ENCODE results near the gene GSK3A.
A peak's percentile ranks its signal among the peaks of the same experiment; 100 is the strongest.

The GSK3A gene

DNA sequence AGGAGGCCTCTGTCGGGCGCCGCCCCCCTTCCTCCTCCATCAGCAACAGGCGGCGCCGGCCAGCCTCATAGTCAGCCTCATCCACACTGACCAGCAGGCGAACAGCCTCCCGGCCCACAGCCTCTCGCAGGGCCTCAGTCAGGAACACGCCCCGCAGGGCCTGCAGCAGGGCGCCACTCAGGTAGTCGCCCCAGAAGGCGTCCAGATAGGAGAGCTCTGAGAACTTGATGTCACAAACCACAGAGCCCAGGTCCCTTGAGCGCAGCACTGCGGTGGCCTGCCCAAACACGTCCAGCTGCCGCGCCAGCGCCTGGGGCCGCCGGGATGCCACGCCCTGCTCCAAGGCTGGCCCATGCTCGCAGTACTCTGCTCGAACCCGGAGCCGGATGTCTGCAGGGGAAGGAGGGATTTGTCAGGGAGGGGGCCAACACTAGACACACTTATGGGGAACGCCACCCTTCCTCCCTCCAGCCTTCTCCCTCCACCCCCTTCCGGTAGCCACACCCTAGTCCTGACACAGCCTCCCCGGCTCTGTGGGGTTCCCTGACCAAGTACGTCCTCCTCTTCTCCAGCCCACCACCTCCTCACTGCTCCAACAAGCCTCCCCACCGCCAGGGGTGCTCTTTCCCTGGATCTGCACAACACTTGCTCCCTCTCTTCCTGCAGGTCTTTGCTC, 42.8 kb downstream of the GSK3A start (continued):
- TF ChIP-seq ZNF133 (tag by site-specific recombination; IDR thresholded peaks at IDR 0.05), result no peak
- TF ChIP-seq ZNF174 (tag by site-specific recombination; IDR thresholded peaks at IDR 0.05), result no peak
- no peak for TF ChIP-seq ZNF146 (tag by site-specific recombination; IDR thresholded peaks at IDR 0.05)
- no peak for TF ChIP-seq ZNF423 (tag by site-specific recombination; IDR thresholded peaks at IDR 0.05)
- TF ChIP-seq, protein P1, sequence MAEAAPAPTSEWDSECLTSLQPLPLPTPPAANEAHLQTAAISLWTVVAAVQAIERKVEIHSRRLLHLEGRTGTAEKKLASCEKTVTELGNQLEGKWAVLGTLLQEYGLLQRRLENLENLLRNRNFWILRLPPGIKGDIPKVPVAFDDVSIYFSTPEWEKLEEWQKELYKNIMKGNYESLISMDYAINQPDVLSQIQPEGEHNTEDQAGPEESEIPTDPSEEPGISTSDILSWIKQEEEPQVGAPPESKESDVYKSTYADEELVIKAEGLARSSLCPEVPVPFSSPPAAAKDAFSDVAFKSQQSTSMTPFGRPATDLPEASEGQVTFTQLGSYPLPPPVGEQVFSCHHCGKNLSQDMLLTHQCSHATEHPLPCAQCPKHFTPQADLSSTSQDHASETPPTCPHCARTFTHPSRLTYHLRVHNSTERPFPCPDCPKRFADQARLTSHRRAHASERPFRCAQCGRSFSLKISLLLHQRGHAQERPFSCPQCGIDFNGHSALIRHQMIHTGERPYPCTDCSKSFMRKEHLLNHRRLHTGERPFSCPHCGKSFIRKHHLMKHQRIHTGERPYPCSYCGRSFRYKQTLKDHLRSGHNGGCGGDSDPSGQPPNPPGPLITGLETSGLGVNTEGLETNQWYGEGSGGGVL (tag by site-specific recombination; IDR thresholded peaks at IDR 0.05), result no peak
- TF ChIP-seq ZSCAN23 (tag by site-specific recombination; IDR thresholded peaks at IDR 0.05), result no peak
- TF ChIP-seq ZNF514 (tag by site-specific recombination; IDR thresholded peaks at IDR 0.05), result no peak
- TF ChIP-seq ZNF292 (tag by site-specific recombination; IDR thresholded peaks at IDR 0.05; ENCODE audit: borderline replicate concordance, low read depth), result no peak
- TF ChIP-seq ZNF473 (tag by site-specific recombination; IDR thresholded peaks at IDR 0.05), result no peak
- TF ChIP-seq ZNF157 (tag by site-specific recombination; IDR thresholded peaks at IDR 0.05), result no peak

DNA sequence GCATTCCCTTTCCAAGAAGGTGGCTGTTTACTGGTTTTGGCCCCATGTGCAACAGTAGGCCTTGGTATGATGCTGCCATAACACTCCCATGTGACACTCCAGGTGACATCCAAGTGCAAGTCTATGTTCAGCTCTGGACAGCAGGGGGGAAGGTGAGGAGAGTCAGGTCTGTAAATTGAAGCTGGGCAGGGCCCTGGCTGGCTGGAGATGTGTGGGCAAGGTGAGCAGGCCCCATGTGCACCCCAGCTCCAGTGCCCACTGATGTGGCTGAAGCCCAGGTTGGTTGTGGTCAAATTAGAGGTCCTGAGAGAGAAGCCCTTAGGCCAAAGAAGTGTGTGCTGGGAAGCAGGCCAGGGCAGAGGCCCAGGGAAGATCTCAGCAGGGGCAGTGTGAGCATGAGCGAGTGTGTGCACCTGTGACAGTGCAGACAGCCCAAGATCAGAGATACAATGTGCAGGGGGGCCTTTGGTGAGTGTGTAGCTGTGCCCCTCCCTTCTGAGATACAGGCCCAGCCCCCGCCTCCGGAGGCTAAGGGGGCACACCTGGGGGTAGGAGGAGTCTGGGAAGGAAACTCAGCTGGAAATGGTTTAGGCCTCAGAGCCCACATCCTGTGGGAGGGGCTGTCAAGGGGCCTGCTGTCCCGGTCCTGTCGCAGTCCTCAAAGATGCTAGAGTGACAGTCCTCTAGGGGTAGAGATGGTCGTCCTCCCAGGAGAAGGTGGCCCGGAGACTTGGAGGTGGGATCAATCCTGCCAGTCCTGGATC, 43.5 kb downstream of the GSK3A start:
- no peak overlapping the region for H3K27ac ChIP-seq (ENCODE audit: extremely low read depth, low read depth, low read length)
- peaks cover 41 to 75% of the 10 kb centered on the region in 2 experiments for H3K36me3 ChIP-seq (ENCODE audit: control insufficient read depth in 2 of 2, insufficient read depth in 1 of 2, low read length in 2 of 2)
- ChIA-PET POLR2A (interaction anchor here (0.7 kb wide), 1 partner anchor 9 kb away, joined by 3 read pairs; no protein-coding TSS in a partner anchor), CTCF (interaction anchor here (1.0 to 1.6 kb wide), 2 partner anchors 14 to 90 kb away, joined by 3 read pairs; no protein-coding TSS in a partner anchor)
- no peaks in the 10 kb centered on the region for H3K4me1 ChIP-seq (ENCODE audit: control insufficient read depth, insufficient read depth, low read length)
- H3K9me3 ChIP-seq (ENCODE audit: control insufficient read depth, insufficient read depth, low read depth, low read length), result no peaks in the 10 kb centered on the region
- TF ChIP-seq ZNF324 (tag by site-specific recombination; IDR thresholded peaks at IDR 0.05), result no peak
- TF ChIP-seq, protein P2, sequence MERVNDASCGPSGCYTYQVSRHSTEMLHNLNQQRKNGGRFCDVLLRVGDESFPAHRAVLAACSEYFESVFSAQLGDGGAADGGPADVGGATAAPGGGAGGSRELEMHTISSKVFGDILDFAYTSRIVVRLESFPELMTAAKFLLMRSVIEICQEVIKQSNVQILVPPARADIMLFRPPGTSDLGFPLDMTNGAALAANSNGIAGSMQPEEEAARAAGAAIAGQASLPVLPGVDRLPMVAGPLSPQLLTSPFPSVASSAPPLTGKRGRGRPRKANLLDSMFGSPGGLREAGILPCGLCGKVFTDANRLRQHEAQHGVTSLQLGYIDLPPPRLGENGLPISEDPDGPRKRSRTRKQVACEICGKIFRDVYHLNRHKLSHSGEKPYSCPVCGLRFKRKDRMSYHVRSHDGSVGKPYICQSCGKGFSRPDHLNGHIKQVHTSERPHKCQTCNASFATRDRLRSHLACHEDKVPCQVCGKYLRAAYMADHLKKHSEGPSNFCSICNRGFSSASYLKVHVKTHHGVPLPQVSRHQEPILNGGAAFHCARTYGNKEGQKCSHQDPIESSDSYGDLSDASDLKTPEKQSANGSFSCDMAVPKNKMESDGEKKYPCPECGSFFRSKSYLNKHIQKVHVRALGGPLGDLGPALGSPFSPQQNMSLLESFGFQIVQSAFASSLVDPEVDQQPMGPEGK (tag by site-specific recombination; IDR thresholded peaks at IDR 0.05), result 0 out of 2 replicates have a peak, but pooled peaks have one; percentile 12
- no peak overlapping the region for H3K4me3 ChIP-seq (ENCODE audit: low read depth, low read length)

- H3K27ac ChIP-seq (ENCODE audit: extremely low read depth, low read depth, low read length), result no peak overlapping the region
- peaks cover 29 to 60% of the 10 kb centered on the region in 2 experiments for H3K36me3 ChIP-seq (ENCODE audit: control insufficient read depth in 2 of 2, insufficient read depth in 1 of 2, low read length in 2 of 2)
- no peaks in the 10 kb centered on the region for H3K4me1 ChIP-seq (ENCODE audit: control insufficient read depth, insufficient read depth, low read length)
- H3K9me3 ChIP-seq (ENCODE audit: control insufficient read depth, insufficient read depth, low read depth, low read length), result peaks cover 4% of the 10 kb centered on the region
- H3K4me3 ChIP-seq (ENCODE audit: low read depth, low read length), result no peak overlapping the region
- POLR2A ChIA-PET, result interaction anchor here (0.9 kb wide), 1 partner anchor 19 kb away, joined by 4 read pairs; no protein-coding TSS in a partner anchor
- no peak for TF ChIP-seq ZNF670 (tag by site-specific recombination; IDR thresholded peaks at IDR 0.05; ENCODE audit: low read depth)
- TF ChIP-seq PRDM2 (tag by site-specific recombination; IDR thresholded peaks at IDR 0.05; ENCODE audit: borderline replicate concordance), result no peak
- TF ChIP-seq ZNF600 (tag by site-specific recombination; IDR thresholded peaks at IDR 0.05), result peak; percentile 78
- no peak for TF ChIP-seq ZNF140 (tag by site-specific recombination; IDR thresholded peaks at IDR 0.05)
- CTCF ChIA-PET, result interaction anchor here (0.7 to 1.6 kb wide), 4 partner anchors 11 to 239 kb away, joined by 3 to 4 read pairs (median 3); no protein-coding TSS in a partner anchor
Observed at GRCh38 chr19:42197375-42197817, 45.0 kb downstream of the GSK3A start.
